Measurements from ENCODE around the gene SLIT3. TPM values are rescaled to one million over a fixed set of nuclear protein-coding genes. Genes with fewer than 3 reads are reported as not detected.

Gene SLIT3
- total and polyA plus RNA-seq, 2 donors from 2014 or later = 14.5 to 54.1 TPM

DNA sequence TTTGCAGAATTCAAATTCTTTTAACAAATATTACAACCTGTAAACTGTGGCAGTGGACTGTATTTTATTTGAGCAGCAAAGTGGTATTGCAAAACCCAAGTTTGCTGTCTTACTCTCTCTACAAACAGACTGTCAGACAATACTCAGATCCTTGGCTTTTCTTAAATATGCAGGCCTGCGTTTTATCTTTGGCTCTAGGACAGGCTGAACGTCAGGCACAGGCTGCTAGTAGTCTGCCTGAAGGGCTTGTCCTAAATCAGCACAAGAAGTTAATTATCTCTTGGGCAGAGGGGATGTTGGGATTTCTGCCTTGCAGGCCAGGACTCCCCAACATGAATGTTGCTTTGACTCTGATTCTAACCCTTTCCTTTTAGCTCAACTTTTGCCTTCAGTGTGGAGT lies 147.5 kb downstream of the SLIT3 start:
- FAIRE-seq (no peak), DNase-seq (no peak)
- intact Hi-C loops (cut with DNase I) = no loop called here
- Histone ChIP-seq H3K4me3 (ENCODE audit: low read length in 3 of 3) (no peak overlapping the region), H3K9me3 (ENCODE audit: control insufficient read depth in 2 of 3, insufficient read depth in 1 of 3, low read length in 3 of 3) (peaks cover 0 to 8% (median 0%) of the 10 kb centered on the region in 3 donors), H3K27me3 (ENCODE audit: control insufficient read depth, insufficient read depth, low read length) (no peaks in the 10 kb centered on the region), H3K9ac (ENCODE audit: low read length in 3 of 3) (no peak overlapping the region), H3K36me3 (ENCODE audit: control insufficient read depth in 2 of 3, insufficient read depth in 3 of 3, low read length in 3 of 3) (no peaks in the 10 kb centered on the region), H3K27ac (ENCODE audit: low read depth in 2 of 2, low read length in 2 of 2) (no peak overlapping the region), H3K4me1 (ENCODE audit: control insufficient read depth in 2 of 3, insufficient read depth in 2 of 3, low read depth in 1 of 3, low read length in 3 of 3) (peaks cover 0 to under 1% (median 0%) of the 10 kb centered on the region in 3 donors)
- TF ChIP-seq, protein P1, sequence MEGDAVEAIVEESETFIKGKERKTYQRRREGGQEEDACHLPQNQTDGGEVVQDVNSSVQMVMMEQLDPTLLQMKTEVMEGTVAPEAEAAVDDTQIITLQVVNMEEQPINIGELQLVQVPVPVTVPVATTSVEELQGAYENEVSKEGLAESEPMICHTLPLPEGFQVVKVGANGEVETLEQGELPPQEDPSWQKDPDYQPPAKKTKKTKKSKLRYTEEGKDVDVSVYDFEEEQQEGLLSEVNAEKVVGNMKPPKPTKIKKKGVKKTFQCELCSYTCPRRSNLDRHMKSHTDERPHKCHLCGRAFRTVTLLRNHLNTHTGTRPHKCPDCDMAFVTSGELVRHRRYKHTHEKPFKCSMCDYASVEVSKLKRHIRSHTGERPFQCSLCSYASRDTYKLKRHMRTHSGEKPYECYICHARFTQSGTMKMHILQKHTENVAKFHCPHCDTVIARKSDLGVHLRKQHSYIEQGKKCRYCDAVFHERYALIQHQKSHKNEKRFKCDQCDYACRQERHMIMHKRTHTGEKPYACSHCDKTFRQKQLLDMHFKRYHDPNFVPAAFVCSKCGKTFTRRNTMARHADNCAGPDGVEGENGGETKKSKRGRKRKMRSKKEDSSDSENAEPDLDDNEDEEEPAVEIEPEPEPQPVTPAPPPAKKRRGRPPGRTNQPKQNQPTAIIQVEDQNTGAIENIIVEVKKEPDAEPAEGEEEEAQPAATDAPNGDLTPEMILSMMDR (IDR thresholded peaks at IDR 0.05; ENCODE audit: borderline replicate concordance, extremely low read depth, insufficient read depth) = no peak

DNA sequence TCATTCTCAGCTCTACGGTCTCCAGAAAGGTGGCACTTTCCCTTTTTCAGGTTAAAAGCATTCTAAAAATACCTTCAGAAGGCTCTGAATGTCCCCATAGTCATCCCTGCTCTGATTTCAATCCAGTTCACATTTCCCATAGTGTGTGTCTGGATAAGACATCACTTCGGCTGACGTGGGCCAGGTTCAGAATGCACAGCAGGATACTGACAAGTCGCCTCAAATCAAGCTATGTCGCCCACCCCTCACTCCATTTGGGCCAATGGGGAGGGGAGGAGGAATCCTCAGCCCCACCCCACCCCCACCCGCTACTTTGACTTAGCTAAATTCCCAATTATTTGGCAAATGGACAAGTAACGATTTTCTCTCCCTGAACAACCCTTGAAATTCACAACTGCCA lies 148.0 kb downstream of the SLIT3 start:
- H3K4me1 ChIP-seq (ENCODE audit: control insufficient read depth in 2 of 3, insufficient read depth in 2 of 3, low read depth in 1 of 3, low read length in 3 of 3) = peaks cover 0 to 2% (median 0%) of the 10 kb centered on the region in 3 donors
- no peak for FAIRE-seq
- H3K9ac ChIP-seq (ENCODE audit: low read length in 3 of 3) = no peak overlapping the region
- intact Hi-C loops (cut with DNase I) = no loop called here
- peaks cover 0 to 4% (median 0%) of the 10 kb centered on the region in 3 donors for H3K9me3 ChIP-seq (ENCODE audit: control insufficient read depth in 2 of 3, insufficient read depth in 1 of 3, low read length in 3 of 3)
- no peak for DNase-seq
- no peak overlapping the region for H3K27ac ChIP-seq (ENCODE audit: low read depth in 2 of 2, low read length in 2 of 2)
- no peaks in the 10 kb centered on the region for H3K36me3 ChIP-seq (ENCODE audit: control insufficient read depth in 2 of 3, insufficient read depth in 3 of 3, low read length in 3 of 3)
- H3K4me3 ChIP-seq (ENCODE audit: low read length in 3 of 3) = no peak overlapping the region
- no peaks in the 10 kb centered on the region for H3K27me3 ChIP-seq (ENCODE audit: control insufficient read depth, insufficient read depth, low read length)
- TF ChIP-seq, protein P1 (IDR thresholded peaks at IDR 0.05; ENCODE audit: borderline replicate concordance, extremely low read depth, insufficient read depth) = no peak

DNA sequence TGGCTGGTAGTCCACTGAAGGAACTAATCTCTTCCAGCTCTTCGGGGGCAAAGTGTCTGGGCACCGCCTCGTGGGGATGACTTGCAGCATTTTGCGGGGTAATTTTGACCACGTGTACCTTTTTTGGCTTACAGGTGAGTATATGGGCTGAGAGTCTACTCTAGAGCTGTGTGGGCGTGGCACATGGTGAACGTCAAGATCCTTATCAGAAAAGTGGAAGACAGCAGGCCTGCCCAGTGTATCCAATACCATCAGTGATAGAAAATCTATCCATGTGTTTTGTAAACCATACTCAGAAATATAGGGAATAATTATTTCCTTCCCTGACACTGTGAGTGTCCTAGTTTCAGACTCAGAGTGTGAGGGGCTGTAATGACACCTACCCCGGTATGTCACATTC lies 148.5 kb downstream of the SLIT3 start:
- H3K4me3 ChIP-seq (ENCODE audit: low read length in 3 of 3) = no peak overlapping the region
- DNase-seq (no peak), FAIRE-seq (no peak)
- H3K36me3 ChIP-seq (ENCODE audit: control insufficient read depth in 2 of 3, insufficient read depth in 3 of 3, low read length in 3 of 3) = no peaks in the 10 kb centered on the region
- H3K9me3 ChIP-seq (ENCODE audit: control insufficient read depth in 2 of 3, insufficient read depth in 1 of 3, low read length in 3 of 3) = no peaks in the 10 kb centered on the region
- TF ChIP-seq, protein P1 (IDR thresholded peaks at IDR 0.05; ENCODE audit: borderline replicate concordance, extremely low read depth, insufficient read depth) = no peak
- no peaks in the 10 kb centered on the region for H3K27me3 ChIP-seq (ENCODE audit: control insufficient read depth, insufficient read depth, low read length)
- peaks cover 0 to 2% (median 0%) of the 10 kb centered on the region in 3 donors for H3K4me1 ChIP-seq (ENCODE audit: control insufficient read depth in 2 of 3, insufficient read depth in 2 of 3, low read depth in 1 of 3, low read length in 3 of 3)
- H3K27ac ChIP-seq (ENCODE audit: low read depth in 2 of 2, low read length in 2 of 2) = no peak overlapping the region
- intact Hi-C loops (cut with DNase I) = no loop called here
- no peak overlapping the region for H3K9ac ChIP-seq (ENCODE audit: low read length in 3 of 3)
